HFFc6 (cell line): ENCODE results near the gene DEAF1. TPM values are rescaled to one million over a fixed set of nuclear protein-coding genes. Genes with fewer than 3 reads are reported as not detected.

Experiments
- DNase-seq: peaks from one replicate; pipeline ENCODE4 v3.0.0-alpha.2; 2018
- H3K27ac Mint-ChIP-seq: 2 replicates; pipeline ENCODE4 v1.8.0; 2020; ENCODE audit warnings: mild to moderate bottlenecking, mixed read lengths
- H3K27me3 Mint-ChIP-seq: 2 replicates; pipeline ENCODE4 v1.8.0; 2021; ENCODE audit warnings: mild to moderate bottlenecking, moderate library complexity, mixed read lengths; ENCODE audit not compliant: insufficient read depth
- H3K36me3 Mint-ChIP-seq: 2 replicates; pipeline ENCODE4 v1.8.0; 2021; ENCODE audit warnings: low read depth, mixed read lengths
- H3K4me1 Mint-ChIP-seq: 2 replicates; pipeline ENCODE4 v1.8.0; 2020; ENCODE audit warnings: low read depth, mixed read lengths
- H3K4me3 Mint-ChIP-seq: 2 replicates; pipeline ENCODE4 v1.8.0; 2020; ENCODE audit warnings: mild to moderate bottlenecking, moderate library complexity, mixed read lengths
- H3K9me3 Mint-ChIP-seq: 2 replicates; pipeline ENCODE4 v1.8.0; 2020; ENCODE audit warnings: mild to moderate bottlenecking, mixed read lengths
- total RNA-seq, 6 experiments: library from RNA; stranded (reverse); fragmentation: NEBNext Ultra II Directional; extraction: Animal tissue kit (Norgen Biotek cat#: 25700); gene quantifications; 2 replicates in 1 of 6; 3 replicates in 5 of 6; pipeline ENCODE4 v1.2.3, GENCODE V29; 2021
- TF ChIP-seq, protein P1 (sequence below): fragments of 200-600 bp; sonication (generic); IDR thresholded peaks from 2 replicates; pipeline ENCODE4 v1.5.0; 2021; ENCODE audit warnings: antibody characterized with exemption, mild to moderate bottlenecking

The DEAF1 gene
- total RNA-seq, 6 experiments from 2014 or later = 32.2 to 48.1 (median 34.6) TPM

DNA sequence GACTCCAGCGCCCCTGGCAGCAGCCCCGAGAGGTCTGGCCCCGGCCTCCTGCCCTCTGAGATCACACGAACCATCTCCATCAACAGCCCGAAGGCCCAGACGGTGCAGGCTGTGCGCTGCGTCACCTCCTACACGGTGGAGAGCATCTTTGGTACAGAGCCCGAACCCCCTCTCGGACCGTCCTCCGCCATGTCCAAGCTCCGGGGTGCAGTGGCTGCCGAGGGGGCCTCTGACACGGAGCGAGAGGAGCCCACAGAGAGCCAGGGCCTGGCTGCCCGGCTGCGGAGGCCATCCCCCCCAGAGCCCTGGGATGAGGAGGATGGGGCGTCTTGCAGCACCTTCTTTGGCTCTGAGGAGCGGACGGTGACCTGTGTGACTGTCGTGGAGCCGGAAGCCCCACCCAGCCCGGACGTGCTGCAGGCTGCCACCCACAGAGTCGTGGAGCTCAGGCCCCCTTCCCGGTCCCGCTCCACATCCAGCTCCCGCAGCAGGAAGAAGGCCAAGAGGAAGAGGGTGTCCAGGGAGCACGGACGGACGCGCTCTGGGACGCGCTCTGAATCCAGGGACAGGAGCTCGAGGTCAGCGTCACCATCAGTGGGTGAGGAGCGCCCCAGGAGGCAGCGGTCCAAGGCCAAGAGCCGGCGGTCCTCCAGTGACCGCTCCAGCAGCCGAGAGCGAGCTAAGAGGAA lies 86.9 kb downstream of the DEAF1 start:
- Mint-ChIP-seq H3K27me3 (no peaks in the 10 kb centered on the region; the same call in none of the 2 replicates), H3K27ac (no peak overlapping the region), H3K9me3 (no peaks in the 10 kb centered on the region), H3K4me1 (no peaks in the 10 kb centered on the region), H3K4me3 (no peak overlapping the region), H3K36me3 (peaks cover 20% of the 10 kb centered on the region; the same call in 1 of the 2 replicates)
- no peak for DNase-seq
- TF ChIP-seq, protein P1, sequence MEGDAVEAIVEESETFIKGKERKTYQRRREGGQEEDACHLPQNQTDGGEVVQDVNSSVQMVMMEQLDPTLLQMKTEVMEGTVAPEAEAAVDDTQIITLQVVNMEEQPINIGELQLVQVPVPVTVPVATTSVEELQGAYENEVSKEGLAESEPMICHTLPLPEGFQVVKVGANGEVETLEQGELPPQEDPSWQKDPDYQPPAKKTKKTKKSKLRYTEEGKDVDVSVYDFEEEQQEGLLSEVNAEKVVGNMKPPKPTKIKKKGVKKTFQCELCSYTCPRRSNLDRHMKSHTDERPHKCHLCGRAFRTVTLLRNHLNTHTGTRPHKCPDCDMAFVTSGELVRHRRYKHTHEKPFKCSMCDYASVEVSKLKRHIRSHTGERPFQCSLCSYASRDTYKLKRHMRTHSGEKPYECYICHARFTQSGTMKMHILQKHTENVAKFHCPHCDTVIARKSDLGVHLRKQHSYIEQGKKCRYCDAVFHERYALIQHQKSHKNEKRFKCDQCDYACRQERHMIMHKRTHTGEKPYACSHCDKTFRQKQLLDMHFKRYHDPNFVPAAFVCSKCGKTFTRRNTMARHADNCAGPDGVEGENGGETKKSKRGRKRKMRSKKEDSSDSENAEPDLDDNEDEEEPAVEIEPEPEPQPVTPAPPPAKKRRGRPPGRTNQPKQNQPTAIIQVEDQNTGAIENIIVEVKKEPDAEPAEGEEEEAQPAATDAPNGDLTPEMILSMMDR = no peak

DNA sequence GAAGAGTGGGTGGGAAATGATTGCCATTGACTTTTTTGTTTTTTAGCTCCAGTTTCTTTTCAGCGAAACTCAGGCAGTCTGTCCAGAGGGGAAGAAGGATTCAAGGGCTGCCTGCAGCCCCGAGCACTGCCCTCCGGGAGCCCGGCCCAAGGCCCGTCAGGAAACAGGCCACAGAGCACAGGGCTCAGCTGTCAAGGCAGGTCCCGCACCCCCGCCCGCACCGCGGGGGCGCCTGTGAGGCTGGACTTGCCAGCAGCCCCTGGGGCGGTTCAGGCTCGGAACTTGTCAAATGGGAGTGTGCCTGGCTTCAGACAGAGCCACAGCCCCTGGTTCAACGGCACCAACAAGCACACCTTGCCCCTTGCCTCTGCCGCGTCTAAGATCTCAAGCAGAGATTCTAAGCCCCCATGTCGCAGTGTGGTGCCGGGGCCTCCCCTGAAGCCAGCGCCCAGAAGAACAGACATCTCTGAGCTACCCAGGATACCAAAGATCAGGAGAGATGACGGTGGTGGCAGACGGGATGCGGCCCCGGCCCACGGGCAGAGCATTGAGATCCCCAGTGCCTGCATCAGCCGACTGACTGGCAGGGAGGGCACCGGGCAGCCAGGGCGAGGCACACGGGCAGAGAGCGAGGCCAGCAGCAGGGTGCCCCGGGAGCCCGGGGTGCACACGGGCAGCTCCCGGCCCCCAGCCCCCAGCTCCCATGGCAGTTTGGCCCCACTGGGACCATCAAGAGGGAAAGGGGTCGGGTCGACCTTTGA lies 87.8 kb downstream of the DEAF1 start:
- Mint-ChIP-seq H3K9me3 (no peaks in the 10 kb centered on the region), H3K27me3 (no peaks in the 10 kb centered on the region; the same call in none of the 2 replicates), H3K4me1 (no peaks in the 10 kb centered on the region), H3K36me3 (peaks cover 19% of the 10 kb centered on the region; the same call in 1 of the 2 replicates), H3K4me3 (no peak overlapping the region), H3K27ac (no peak overlapping the region)
- TF ChIP-seq, protein P1 = no peak
- no peak for DNase-seq

DNA sequence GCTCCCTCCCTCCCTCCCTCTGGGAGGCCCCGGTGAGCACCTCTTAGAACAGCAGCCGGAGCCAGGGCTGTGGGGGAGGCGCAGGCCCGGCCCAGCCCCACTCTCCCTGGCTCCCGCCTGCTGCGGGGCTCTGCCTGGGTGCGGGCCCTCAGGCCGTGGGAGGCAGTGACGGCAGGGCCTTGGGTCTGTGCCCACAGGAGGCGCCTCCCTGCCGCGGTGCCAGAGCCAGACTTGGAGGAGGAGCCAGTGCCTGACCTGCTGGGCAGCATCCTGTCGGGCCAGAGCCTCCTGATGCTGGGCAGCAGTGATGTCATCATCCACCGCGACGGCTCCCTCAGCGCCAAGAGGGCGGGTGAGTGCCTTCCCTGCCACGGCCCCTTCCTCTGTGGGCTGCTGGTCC lies 88.8 kb downstream of the DEAF1 start:
- Mint-ChIP-seq H3K9me3 (no peaks in the 10 kb centered on the region), H3K4me1 (no peaks in the 10 kb centered on the region), H3K36me3 (peaks cover 23% of the 10 kb centered on the region), H3K27ac (no peak overlapping the region), H3K27me3 (peaks cover 1% of the 10 kb centered on the region), H3K4me3 (no peak overlapping the region)
- TF ChIP-seq, protein P1 = no peak
- no peak for DNase-seq

DNA sequence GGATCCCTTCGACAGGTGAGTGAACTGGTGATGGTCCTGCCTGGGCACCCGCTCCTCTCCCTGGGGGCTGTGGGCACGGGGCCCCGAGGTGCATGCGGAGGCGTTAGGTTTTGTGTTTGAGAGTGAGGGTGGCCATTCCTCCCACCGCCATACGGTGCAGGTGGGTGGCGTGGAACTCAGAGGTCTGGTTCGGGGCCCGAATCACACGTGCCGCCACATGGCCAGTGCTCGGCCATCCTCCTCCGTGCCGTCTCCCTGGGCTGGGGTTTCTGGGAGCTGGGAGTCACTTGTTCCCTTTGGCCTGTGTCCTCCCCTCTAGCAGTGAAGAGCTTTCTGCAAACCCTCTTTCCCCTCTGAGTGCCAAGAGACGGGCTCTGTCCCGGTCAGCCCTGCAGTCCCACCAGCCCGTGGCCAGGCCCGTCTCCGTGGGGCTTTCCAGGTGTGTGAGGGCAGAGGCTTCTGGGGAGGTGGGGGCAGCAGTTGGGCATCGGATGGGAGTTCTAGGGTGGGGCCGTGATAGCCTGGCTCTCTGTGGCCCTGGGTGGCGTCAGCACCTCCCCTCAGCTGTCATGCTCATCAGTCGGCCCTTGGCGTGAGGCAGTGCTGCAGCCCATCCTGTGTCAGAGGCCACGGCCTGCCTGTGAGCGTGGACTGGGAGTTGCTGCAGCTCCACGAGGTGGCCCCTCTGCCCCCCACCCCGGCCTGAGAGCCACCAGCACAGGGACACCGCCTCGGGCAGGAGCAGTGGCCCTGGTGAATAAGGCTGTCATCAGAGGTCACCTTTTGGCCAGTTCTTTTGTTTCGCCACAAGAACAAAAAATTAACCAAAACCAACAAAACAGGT lies 89.5 kb downstream of the DEAF1 start:
- no peak overlapping the region for H3K27ac Mint-ChIP-seq
- H3K4me3 Mint-ChIP-seq = no peak overlapping the region
- DNase-seq = no peak
- H3K27me3 Mint-ChIP-seq = peaks cover 1% of the 10 kb centered on the region
- H3K4me1 Mint-ChIP-seq = no peaks in the 10 kb centered on the region
- H3K9me3 Mint-ChIP-seq = no peaks in the 10 kb centered on the region
- TF ChIP-seq, protein P1 = no peak
- H3K36me3 Mint-ChIP-seq = peaks cover 20% of the 10 kb centered on the region

DNA sequence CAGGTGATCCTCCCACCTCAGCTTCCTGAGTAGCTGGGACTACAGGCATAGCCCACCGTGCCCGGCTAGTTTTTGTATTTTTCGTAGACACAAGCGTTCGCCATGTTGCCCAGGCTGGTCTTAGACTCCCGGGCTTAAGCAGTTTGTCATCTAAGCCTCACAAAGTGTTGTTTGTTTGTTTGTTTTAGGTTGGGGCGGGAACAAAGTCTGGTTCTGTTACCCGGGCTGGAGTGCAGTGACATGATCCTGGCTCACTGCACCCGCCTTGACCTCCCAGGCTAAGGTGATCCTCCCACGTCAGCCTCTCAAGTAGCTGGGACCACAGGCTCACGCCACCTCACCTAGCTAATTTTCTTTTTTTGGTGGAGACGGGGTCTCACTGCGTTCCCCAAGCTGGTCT lies 91.9 kb downstream of the DEAF1 start:
- Mint-ChIP-seq H3K36me3 (peaks cover 25% of the 10 kb centered on the region), H3K27me3 (peaks cover 1% of the 10 kb centered on the region), H3K27ac (no peak overlapping the region), H3K4me3 (no peak overlapping the region), H3K9me3 (no peaks in the 10 kb centered on the region), H3K4me1 (no peaks in the 10 kb centered on the region)
- TF ChIP-seq, protein P1 = no peak
- DNase-seq = no peak
